Mononuclear cell (primary cell): ENCODE measurements around the gene ARV1. TPM values are rescaled to one million over a fixed set of nuclear protein-coding genes. Genes with fewer than 3 reads are reported as not detected.
"Not testable (repeated sequence)": the region's sequence is repeated elsewhere in the genome, so short reads cannot be mapped to it uniquely, and the experiment has no call there.

ENCODE experiments used
- H3K27me3 ChIP-seq: 2 replicates; pipeline ENCODE4 v1.6.0; 2011; ENCODE audit warnings: low read length, control low read depth; ENCODE audit not compliant: insufficient read depth
- H3K4me1 ChIP-seq: 2 replicates; pipeline ENCODE4 v1.5.1; 2011; ENCODE audit warnings: mild to moderate bottlenecking, low read length, control low read depth; ENCODE audit not compliant: insufficient read depth
- H3K4me3 ChIP-seq: 2 replicates; pipeline ENCODE4 v1.5.1; 2011; ENCODE audit warnings: mild to moderate bottlenecking, low read length, moderate library complexity
- H3K9me3 ChIP-seq: 2 replicates; pipeline ENCODE4 v1.5.1; 2011; ENCODE audit warnings: low read depth, mild to moderate bottlenecking, control low read depth, low read length
- total RNA-seq: library from RNA; depleted of rRNA; stranded (reverse); fragments of >200 nt; gene quantifications from one replicate; pipeline ENCODE4 v1.2.3, GENCODE V29; 2012

ARV1 gene
- total RNA-seq, 1 donor = 2.3 TPM

GRCh38 chr1:231040019-231040799 lies 61.3 kb downstream of the ARV1 start, which contains the start of gene FAM89A:
TSS of gene FAM89A (minus strand) at chr1:231040254. CDS start at chr1:231040211, 43 bp downstream.
- peak within 1 kb of the TSS; percentile 54 for H3K4me3 ChIP-seq
- H3K27me3 ChIP-seq = peaks cover 14% of the 10 kb centered on the region
- H3K9me3 ChIP-seq = peaks cover 11% of the 10 kb centered on the region

GRCh38 chr1:231040800-231041718 lies 62.2 kb downstream of the ARV1 start:
- peaks cover 13% of the 10 kb centered on the region for H3K9me3 ChIP-seq
- H3K4me3 ChIP-seq = peak overlapping the region; percentile 41
- peaks cover 14% of the 10 kb centered on the region for H3K27me3 ChIP-seq
- H3K4me1 ChIP-seq = peaks cover 30% of the 10 kb centered on the region

More at GRCh38 chr1:231040019-231040799, 61.3 kb downstream of the ARV1 start, which contains the start of gene FAM89A:
- peaks cover 39% of the 10 kb centered on the region for H3K4me1 ChIP-seq

GRCh38 chr1:231041719-231042261 lies 62.9 kb downstream of the ARV1 start:
- Histone ChIP-seq H3K4me3 (no peak overlapping the region), H3K27me3 (peaks cover 16% of the 10 kb centered on the region), H3K9me3 (peaks cover 13% of the 10 kb centered on the region), H3K4me1 (peaks cover 23% of the 10 kb centered on the region)

- Histone ChIP-seq H3K4me1 (peaks cover 7% of the 10 kb centered on the region), H3K27me3 (peaks cover 6% of the 10 kb centered on the region), H3K4me3 (no peak overlapping the region), H3K9me3 (peaks cover 13% of the 10 kb centered on the region)
Measured at GRCh38 chr1:231044588-231044987, 65.7 kb downstream of the ARV1 start.

GRCh38 chr1:231045286-231045685 lies 66.4 kb downstream of the ARV1 start:
- Histone ChIP-seq H3K4me3 (no peak overlapping the region), H3K27me3 (peaks cover 6% of the 10 kb centered on the region), H3K4me1 (peaks cover 7% of the 10 kb centered on the region), H3K9me3 (peaks cover 13% of the 10 kb centered on the region)

GRCh38 chr1:231045921-231046729 lies 67.2 kb downstream of the ARV1 start:
- H3K4me1 ChIP-seq = not testable (repeated sequence)

GRCh38 chr1:231046730-231047395 lies 68.0 kb downstream of the ARV1 start:
- Histone ChIP-seq H3K4me3 (no peak overlapping the region), H3K4me1 (no peaks in the 10 kb centered on the region), H3K9me3 (peaks cover 13% of the 10 kb centered on the region), H3K27me3 (peaks cover 2% of the 10 kb centered on the region)

More at GRCh38 chr1:231045921-231046729, 67.2 kb downstream of the ARV1 start:
- H3K4me3 ChIP-seq, H3K27me3 ChIP-seq: not testable (repeated sequence)
- H3K9me3 ChIP-seq = peaks cover 13% of the 10 kb centered on the region

GRCh38 chr1:231047529-231047928 lies 68.6 kb downstream of the ARV1 start:
- not testable (repeated sequence) for H3K4me3 ChIP-seq, H3K4me1 ChIP-seq, H3K27me3 ChIP-seq
- H3K9me3 ChIP-seq = peaks cover 13% of the 10 kb centered on the region

- H3K4me3 ChIP-seq, H3K27me3 ChIP-seq, H3K4me1 ChIP-seq: not testable (repeated sequence)
- H3K9me3 ChIP-seq = peaks cover 13% of the 10 kb centered on the region
Measured at GRCh38 chr1:231048419-231048818, 69.5 kb downstream of the ARV1 start.

GRCh38 chr1:231049121-231049979 lies 70.5 kb downstream of the ARV1 start:
- Histone ChIP-seq H3K4me3 (no peak overlapping the region), H3K27me3 (peaks cover 2% of the 10 kb centered on the region), H3K9me3 (peaks cover 10% of the 10 kb centered on the region), H3K4me1 (peaks cover 13% of the 10 kb centered on the region)
